Mesodermal cell (in vitro differentiated cells): ENCODE data around the gene ARF1. TPM values are rescaled to one million over a fixed set of nuclear protein-coding genes. Genes with fewer than 3 reads are reported as not detected.
A peak's percentile ranks its signal among the peaks of the same experiment; 100 is the strongest.

Experiments
- H3K27ac ChIP-seq: 2 replicates; pipeline ENCODE4 v1.7.0; 2013; ENCODE audit warnings: mild to moderate bottlenecking, low read depth, low read length, moderate library complexity; ENCODE audit not compliant: severe bottlenecking
- H3K36me3 ChIP-seq: 2 replicates; pipeline ENCODE4 v1.7.1; 2013; ENCODE audit warnings: mild to moderate bottlenecking, low read length, moderate library complexity; ENCODE audit not compliant: control insufficient read depth, insufficient read depth
- H3K4me1 ChIP-seq: one replicate; pipeline ENCODE4 v1.7.1; 2013; ENCODE audit warnings: mild to moderate bottlenecking, low read length; ENCODE audit not compliant: insufficient read depth, control insufficient read depth, poor library complexity, severe bottlenecking
- H3K4me3 ChIP-seq: 2 replicates; pipeline ENCODE4 v1.7.0; 2013; ENCODE audit warnings: low read length, control low read depth, mild to moderate bottlenecking; ENCODE audit not compliant: insufficient read depth, poor library complexity, severe bottlenecking; ENCODE audit errors: extremely low read depth
- H3K9me3 ChIP-seq: 2 replicates; pipeline ENCODE4 v1.7.1; 2013; ENCODE audit warnings: mild to moderate bottlenecking, low read length, moderate library complexity; ENCODE audit not compliant: control insufficient read depth
- WGBS, 2 experiments: methylation state at CpG; one replicate each; pipeline ENCODE4 v1.1.5; 2013; ENCODE audit warnings: missing lambda C conversion rate in 2 of 2; ENCODE audit not compliant: insufficient coverage in 2 of 2; 5-methylcytosine and 5-hydroxymethylcytosine counted together
- polyA plus RNA-seq, 2 experiments: library from polyadenylated mRNA; stranded (reverse); fragments of 50-300 nt; gene quantifications; one replicate each; pipeline ENCODE4 v1.2.3, GENCODE V29; 2013

ARF1 gene
- polyA plus RNA-seq (2013, experiment 1 of 2), result 549 TPM
- polyA plus RNA-seq (2013, experiment 2 of 2), result 481 TPM

DNA sequence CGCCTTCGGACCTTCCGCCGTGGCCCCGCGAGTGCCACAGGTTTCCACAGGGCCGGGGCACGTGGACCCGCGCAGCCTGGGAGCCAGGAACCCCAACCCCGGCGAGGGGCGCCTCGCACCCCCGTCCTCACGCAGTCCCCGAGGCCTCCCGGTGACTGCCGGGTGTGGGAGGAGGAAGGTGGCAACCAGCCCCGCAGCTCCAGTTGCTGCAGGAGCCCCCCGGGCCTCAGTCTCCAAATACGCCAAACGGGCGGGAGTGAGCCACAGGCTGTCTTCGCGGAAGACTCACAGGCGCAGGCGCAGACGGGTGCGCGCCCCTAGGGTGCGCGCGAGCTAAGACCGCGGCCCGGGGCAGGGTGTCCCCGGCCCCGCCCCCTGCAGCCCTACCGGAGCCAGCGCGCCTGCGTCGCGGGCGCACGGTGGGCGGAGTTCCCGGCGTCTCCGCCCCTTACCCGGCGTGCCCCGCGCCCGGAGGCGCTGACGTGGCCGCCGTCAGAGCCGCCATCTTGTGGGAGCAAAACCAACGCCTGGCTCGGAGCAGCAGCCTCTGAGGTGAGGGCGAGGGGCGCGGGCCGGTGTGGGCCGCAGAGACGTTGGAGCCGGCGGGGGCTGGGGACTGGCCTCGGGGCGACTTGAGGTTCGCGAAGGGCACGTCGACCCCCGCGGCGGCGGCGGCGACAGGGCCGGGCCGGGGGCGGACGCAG is at the start of gene ARF1:
ARF1 (plus strand) TSS at position 495 of the 704 bp plus-strand sequence. CDS start 14,407 bp downstream, outside the sequence.
- Histone ChIP-seq H3K4me1 (peaks cover 32% of the 10 kb centered on the region), H3K27ac (peak within 1 kb of the TSS; percentile 99), H3K9me3 (no peaks in the 10 kb centered on the region), H3K4me3 (peak within 1 kb of the TSS; percentile 97), H3K36me3 (peaks cover 30% of the 10 kb centered on the region)
- 1% methylated on average over 62 to 87 of the region's 87 CpGs for WGBS, 2 experiments

DNA sequence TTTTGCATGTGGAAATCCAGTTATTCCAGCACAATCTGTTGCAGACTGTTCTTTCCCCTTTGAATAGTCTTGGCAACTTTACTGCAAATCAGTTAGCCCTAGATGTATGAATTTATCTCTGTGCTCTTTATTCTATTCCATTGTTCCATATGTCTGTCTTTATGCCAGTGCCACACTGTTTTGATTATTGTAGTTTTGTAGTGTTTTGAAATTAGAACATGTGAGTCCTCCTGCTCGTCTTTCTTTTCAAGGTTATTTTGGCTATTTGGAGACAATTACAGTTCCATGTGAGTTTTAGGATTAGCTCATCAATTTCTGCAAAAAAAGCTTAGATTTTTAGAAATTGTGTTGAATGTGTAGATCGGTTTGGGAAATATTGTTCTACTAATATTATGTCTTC is 49.1 kb upstream of the ARF1 start:
- WGBS, 2 experiments, result 71% methylated on average over 1 of the region's 2 CpGs; no CpG with 5 or more reads in 1 of the 2 experiments
- H3K4me1 ChIP-seq, result no peaks in the 10 kb centered on the region
- H3K27ac ChIP-seq, result no peak overlapping the region
- H3K36me3 ChIP-seq, result no peaks in the 10 kb centered on the region
- no peak overlapping the region for H3K4me3 ChIP-seq
- no peaks in the 10 kb centered on the region for H3K9me3 ChIP-seq

DNA sequence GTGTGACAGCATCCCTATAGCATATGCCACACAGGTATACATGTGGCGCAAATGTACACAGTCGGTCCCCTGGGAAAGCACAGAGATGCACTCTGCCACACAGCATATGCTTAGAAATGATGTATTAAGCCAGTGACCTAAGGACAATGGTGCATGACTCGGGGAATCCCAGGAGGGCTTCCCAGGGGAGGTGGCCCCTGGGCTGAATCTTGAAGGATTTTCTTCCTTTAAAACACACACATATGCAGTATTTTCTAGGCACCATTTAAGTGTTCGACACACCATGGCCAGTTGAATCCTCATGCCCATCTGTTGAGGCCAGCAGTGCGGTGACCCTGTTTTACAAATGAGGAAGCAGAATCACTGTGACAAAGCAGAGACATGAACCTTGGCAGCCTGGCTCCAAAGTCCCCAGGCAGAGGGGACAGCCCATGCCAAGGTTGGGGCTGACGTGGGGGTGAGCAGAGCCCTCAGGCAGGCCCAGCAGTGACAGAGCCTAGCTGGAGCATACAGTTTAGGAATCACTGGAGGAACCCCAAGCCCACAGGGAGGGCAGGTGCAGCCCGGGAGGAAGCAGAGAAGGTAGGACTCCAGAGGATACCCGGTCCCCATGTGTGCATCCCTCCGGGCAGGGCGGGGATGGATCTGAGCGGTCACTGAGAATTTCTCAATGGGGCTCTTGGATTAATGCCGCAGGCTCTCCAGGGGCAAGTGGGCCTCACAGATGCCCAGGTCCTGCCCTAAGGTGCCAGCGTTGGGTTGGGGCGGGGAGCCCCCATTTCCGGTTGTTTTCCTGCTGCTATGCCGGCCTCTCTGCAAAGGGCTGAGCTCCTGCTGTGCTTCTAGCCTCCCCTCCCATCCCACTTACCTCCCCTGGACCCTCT is 47.3 kb upstream of the ARF1 start:
- Histone ChIP-seq H3K36me3 (no peaks in the 10 kb centered on the region), H3K4me3 (no peak overlapping the region), H3K9me3 (no peaks in the 10 kb centered on the region), H3K4me1 (no peaks in the 10 kb centered on the region), H3K27ac (no peak overlapping the region)
- WGBS, 2 experiments, result 88 to 93% methylated on average over 13 to 14 of the region's 16 CpGs

DNA sequence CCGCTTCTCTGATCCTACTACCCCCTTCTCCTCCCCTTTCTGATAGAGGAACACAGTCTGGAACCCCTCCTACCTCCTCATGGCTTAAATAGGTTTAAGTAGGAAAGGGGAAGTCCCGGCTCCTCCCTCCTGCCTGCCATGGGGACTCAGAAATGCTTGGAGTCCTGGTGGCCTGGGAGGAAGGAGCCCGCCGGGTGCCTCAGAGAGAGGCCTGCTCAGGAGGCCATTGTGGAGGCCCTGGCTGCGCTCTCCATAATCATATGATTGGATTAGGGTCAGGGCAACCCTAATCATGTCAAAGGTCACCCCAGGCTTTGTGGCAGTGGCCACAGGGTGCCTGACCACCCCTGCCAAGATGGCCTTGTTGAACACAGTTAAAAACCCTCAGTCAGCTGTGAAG is 46.7 kb upstream of the ARF1 start:
- WGBS, 2 experiments, result 60% methylated on average over 4 of the region's 5 CpGs; no CpG with 5 or more reads in 1 of the 2 experiments
- H3K4me1 ChIP-seq, result no peaks in the 10 kb centered on the region
- H3K27ac ChIP-seq, result no peak overlapping the region
- H3K9me3 ChIP-seq, result no peaks in the 10 kb centered on the region
- no peaks in the 10 kb centered on the region for H3K36me3 ChIP-seq
- H3K4me3 ChIP-seq, result no peak overlapping the region

DNA sequence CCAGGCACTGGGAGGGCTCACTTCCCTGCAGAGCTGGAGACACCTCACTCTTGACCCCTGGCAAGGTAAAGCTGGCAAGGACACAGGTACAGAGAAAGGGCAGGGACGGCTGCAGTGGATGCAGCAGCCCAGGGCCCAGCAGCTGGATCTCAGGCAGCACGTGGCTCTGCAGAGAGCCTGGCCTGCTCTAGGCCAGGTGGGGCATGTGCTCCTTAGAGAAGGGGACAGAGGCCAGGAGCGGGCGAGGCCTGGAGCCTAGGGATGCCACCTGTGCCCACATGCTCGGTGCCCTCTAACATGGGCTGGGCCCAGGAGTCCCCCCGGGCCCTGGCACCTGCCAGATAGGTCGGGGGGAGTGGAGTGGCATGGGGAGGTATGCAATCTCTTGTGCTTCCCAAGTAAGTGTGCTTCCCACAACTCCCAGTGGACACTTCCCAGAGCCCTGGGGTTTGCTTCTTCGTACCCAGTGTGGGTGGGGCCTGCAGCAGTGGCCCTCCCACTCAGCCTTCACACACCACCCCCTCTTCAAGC is 45.7 kb upstream of the ARF1 start:
- no peak overlapping the region for H3K27ac ChIP-seq
- H3K9me3 ChIP-seq, result no peaks in the 10 kb centered on the region
- no peaks in the 10 kb centered on the region for H3K4me1 ChIP-seq
- 88 to 96% methylated on average over 4 to 8 of the region's 8 CpGs for WGBS, 2 experiments
- no peak overlapping the region for H3K4me3 ChIP-seq
- H3K36me3 ChIP-seq, result no peaks in the 10 kb centered on the region

DNA sequence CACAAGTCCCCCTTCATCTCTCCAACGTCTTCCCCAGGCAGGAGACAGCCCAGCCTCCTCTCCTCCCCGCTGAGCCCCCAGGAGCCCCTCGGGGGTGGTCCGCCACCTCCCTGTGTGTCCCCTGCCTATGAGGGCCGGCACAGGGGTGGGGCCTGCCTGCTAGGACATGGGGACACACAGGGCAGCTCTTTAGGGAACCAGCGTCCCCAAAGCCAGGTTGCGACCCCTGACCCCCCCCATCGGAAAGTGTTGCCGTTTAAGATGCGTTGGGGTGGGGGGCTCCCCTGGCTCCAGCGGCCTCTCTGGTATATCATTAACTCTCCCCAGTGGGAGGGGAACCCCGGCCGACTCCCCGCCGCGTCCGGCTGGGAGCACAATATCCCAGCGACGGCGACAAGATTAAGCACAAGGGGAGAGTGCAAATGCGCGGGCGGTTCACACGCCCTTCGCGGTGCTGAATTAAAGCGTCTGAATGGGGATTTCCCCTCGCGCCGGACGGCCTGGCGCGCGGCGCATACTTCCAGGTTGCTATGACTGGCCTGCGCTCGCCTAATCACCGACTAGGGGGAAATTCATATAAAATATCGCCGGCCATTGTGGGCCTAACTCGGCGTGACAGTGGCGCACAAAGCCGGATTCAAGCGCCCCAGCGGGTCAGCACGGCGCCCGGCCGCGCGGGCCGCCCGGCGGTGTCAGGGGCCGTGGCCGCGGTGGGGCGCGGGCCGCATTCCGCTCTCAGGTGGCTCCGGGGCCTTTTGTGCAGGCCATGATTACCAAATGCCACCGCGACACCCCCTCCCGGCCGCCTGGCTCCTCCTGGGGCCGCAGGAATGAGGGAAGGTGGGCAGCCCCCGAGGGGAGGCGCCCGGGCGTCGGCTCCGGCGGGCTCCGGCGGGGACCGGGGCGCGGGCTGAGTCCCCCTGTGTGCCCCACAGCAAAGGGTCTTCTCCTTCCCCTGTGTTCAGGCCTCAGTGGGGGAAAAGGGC is 44.8 kb upstream of the ARF1 start:
- H3K9me3 ChIP-seq, result no peaks in the 10 kb centered on the region
- WGBS, 2 experiments, result 10 to 13% methylated on average over 68 to 71 of the region's 80 CpGs
- H3K36me3 ChIP-seq, result no peaks in the 10 kb centered on the region
- H3K4me1 ChIP-seq, result no peaks in the 10 kb centered on the region
- peak overlapping the region; percentile 19 for H3K4me3 ChIP-seq
- no peak overlapping the region for H3K27ac ChIP-seq

DNA sequence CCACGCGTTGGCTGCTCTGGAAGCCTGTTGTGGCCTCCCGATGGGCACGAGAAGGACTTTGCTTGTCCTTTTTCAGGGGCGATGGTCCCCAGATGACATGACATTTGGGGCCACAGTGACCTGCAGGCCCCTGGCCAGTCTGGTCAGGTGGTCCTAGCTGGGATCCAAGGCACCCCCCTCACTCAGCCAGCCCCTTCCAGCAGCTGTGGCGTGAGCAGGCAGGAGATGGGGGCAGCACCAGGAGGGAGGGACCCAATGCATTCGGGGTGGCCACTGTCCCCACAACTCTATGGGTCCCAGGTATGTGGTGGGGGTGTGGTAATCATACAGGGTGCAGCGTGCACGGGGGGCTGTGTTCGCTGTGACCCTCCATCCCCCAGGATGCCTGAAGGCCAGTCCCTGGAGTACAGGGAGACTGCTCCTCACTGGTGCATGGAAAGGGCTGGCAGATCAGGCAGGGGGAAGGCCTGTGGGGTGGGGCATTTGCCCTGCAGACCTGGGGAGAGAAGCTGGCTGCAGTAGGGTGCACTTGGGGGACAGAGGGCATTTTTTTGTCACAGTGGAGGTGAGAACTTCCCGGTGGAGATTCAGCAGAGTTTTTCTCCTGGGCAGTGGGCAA is 44.0 kb upstream of the ARF1 start:
- H3K36me3 ChIP-seq, result no peaks in the 10 kb centered on the region
- WGBS, 2 experiments, result 76 to 78% methylated on average over 9 to 10 of the region's 11 CpGs
- no peaks in the 10 kb centered on the region for H3K9me3 ChIP-seq
- no peaks in the 10 kb centered on the region for H3K4me1 ChIP-seq
- H3K27ac ChIP-seq, result no peak overlapping the region
- no peak overlapping the region for H3K4me3 ChIP-seq

DNA sequence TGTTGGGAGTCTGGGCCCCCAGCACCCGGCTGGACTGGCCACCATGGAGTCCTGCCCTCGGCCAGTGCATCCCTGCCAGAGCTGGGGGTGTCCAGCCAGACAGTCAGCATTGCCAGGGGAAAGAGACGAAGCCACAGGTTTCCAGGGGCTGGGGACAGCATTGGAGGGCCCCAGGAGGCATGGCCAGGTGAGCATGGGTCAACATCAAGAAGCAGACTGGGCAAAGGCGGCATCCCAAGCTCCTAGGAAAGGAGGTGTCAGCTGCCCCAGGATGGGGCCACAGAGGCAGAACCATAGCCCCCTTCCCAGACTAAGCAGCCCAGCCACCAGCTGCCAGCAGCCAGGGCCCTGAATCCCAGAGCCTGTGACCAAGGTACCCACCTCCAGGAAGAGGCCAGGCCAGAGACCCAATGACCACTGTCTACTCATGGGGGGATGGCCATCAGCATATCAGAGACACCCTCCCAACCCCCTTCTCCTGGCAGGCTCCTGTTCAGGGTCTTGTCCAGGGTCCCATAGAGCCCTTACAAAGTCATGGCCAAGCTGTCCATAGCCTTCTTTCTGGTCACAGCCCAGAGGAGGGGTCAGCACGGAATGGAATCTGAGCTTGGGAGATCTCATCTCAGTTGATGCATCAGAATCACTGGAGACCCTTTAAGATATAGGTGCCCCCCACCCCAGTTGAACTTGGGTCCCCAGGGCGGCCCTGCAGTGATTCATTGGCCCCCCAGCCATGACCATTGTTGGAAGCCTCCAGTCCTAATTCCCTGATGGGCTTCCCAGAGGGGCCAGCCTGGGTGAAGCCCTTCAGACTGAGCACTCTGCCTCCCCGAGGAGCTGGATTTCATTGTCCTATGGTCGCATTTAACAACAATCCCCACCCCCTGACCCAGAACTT is 43.3 kb upstream of the ARF1 start:
- no peak overlapping the region for H3K27ac ChIP-seq
- H3K4me1 ChIP-seq, result no peaks in the 10 kb centered on the region
- H3K36me3 ChIP-seq, result no peaks in the 10 kb centered on the region
- H3K4me3 ChIP-seq, result no peak overlapping the region
- WGBS, 2 experiments, result 81 to 84% methylated on average over 7 to 8 of the region's 8 CpGs
- no peaks in the 10 kb centered on the region for H3K9me3 ChIP-seq

DNA sequence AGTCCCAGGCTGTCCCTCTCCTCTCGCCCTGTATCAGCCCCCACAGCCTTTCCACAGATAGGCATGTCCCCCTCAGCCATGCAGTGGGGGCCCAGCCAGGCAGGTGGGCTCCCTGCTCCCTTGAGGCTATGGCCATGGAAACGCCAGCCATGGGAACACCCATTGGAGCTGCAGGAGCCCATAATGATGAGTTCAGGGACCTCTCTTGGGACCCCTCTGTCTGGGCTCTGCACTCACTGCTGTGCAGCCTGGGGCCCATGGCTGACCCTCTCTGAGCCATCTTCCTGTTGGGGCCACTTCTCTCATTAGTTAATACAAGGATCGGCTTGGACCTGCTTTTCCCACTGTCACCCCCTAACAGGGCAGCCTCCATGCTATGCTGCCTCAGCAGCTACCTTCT is 42.5 kb upstream of the ARF1 start:
- H3K27ac ChIP-seq, result no peak overlapping the region

More for the DNA sequence above, 42.5 kb upstream of the ARF1 start:
- Histone ChIP-seq H3K4me1 (no peaks in the 10 kb centered on the region), H3K4me3 (no peak overlapping the region), H3K9me3 (no peaks in the 10 kb centered on the region), H3K36me3 (no peaks in the 10 kb centered on the region)
- WGBS, 2 experiments, result 83 to 89% methylated on average over 3 of the region's 3 CpGs
